Fibroblast of skin of abdomen (primary cell): ENCODE measurements around the gene CPAMD8.

Source experiments
- DNase-seq: peaks from one replicate; pipeline ENCODE4 v3.0.0-alpha.2; 2013

CPAMD8 gene

GRCh38 chr19:16917401-16917800 lies 109.2 kb downstream of the CPAMD8 start:
- DNase-seq, result no peak

- DNase-seq, result no peak
Measured at GRCh38 chr19:16915734-16916133, 110.9 kb downstream of the CPAMD8 start.

GRCh38 chr19:16915135-16915534 lies 111.5 kb downstream of the CPAMD8 start:
- no peak for DNase-seq

DNA sequence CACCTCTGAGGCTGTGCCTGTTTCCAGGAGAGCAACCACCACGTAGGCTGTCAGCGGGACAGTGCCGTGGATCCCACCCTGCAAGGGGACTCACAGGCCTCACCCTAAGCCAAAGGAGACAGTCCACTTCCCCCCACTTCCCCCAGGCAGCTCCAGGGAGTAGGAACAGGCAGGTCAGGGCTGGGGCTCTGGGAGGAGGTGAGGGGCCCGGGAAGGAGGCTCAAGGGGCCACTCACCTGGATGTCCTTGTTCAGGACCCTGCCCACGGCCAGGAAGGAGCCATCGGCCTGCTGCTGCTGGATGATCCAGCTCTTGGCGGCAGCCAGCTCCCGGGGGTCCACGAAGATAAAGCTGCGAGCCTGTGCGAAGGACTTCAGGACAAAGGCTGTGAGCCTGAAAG lies 112.2 kb downstream of the CPAMD8 start:
- DNase-seq, result no peak

- DNase-seq, result no peak
Measured at GRCh38 chr19:16912780-16913179, 113.8 kb downstream of the CPAMD8 start.

DNA sequence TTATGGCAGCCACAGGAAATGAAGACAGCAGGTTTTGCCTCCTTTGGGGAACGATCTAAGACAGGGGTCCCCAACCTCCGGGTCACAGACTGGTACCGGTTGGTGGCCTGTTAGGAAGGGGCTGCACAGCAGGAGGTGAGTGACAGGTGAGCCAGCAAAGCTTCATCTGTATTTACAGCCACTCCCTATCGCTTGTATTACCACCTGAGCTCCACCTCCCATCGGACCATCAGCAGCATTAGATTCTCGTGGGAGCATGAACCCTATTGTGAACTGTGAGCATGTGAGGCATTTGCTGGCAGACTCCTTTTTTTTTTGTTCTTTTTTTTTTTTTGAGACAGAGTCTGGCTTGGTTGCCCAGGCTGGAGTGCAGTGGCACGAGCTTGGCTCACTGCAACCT lies 115.6 kb downstream of the CPAMD8 start:
- no peak for DNase-seq

- DNase-seq, result no peak
Measured at GRCh38 chr19:16908759-16909158, 117.9 kb downstream of the CPAMD8 start.

- no peak for DNase-seq
Measured at GRCh38 chr19:16904599-16904998, 122.0 kb downstream of the CPAMD8 start.

DNA sequence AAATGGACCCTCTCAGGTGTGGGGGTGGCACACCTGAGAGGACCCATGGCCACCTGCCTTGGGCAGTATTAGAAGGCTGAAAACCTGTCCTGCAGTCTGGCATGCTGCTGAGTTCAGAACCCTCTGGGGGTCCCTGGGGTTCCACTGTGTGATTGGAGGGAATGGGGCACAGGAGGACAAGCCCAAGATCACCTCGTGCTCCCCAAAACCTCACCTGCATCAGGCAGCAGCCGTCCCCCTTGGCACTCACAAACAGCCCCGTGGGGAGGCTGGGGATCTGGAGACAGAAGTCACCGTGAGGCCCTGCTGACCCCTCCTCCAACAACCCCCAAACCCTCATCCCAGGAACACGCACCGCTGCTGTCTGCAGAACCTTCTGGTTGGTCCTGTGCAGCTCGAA lies 123.3 kb downstream of the CPAMD8 start:
- no peak for DNase-seq

DNA sequence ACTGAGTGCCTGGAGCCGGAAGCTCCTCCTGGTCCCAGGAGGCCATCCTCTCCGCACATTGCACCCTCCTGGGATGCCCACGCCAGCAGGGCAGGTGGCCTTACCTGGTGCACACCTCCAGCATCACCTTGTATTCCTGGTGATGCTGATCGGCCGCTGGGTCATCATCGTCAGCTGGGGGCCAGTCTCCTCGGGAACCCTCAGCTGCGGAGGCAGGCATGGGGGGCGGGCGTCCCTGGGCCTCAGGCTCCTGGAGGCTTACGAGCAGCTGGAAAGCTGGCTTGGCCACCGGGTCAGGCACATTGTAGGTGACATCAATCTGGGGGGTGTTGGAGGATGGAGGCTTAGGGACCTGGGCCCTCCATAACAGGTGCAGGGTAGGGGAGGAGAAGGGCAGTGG lies 124.1 kb downstream of the CPAMD8 start:
- no peak for DNase-seq

GRCh38 chr19:16901491-16902175 lies 125.0 kb downstream of the CPAMD8 start:
- no peak for DNase-seq

- DNase-seq, result no peak
Measured at GRCh38 chr19:16899566-16900075, 127.0 kb downstream of the CPAMD8 start.

- no peak for DNase-seq
Measured at GRCh38 chr19:16898361-16899015, 128.1 kb downstream of the CPAMD8 start.

GRCh38 chr19:16897856-16898161 lies 128.8 kb downstream of the CPAMD8 start:
- no peak for DNase-seq

DNA sequence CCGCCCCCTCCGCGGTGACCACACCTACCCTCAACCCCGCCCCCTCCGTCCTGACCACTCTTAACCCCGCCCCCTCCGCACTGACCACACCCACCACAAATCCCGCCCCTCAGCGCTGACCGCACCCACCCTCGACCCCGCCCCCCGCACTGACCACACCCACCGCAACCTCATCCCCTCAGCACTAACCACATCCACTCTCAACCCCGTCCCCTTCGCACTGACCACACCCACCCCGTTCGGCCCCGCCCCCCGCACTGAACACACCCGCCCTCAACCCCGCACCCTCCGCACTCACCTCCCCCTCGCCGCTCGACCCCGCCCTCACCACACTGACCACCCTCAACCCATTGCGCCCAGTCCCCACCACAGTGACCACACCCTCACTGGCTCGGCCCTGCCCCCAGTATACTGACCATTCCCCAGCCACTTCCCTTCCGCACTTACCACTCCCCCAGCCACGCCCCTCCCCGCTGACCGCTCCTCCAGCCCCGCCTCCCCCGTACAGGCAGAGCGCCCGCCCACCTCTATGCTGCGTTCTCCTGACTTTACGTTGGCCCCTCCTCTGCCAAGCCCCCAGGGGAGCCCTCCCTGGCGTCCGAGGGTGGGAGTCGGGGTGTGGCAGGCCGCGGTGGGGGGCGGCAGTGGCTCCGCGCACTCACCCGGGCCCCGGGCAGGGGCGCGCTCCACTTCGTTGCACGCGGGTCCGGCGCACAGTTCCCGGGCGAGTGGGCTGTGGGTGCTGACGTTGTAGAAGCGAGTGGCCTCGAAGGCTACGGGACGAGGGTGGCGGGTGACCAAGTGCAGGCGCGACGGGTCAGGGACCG lies 129.4 kb downstream of the CPAMD8 start:
- peak; percentile 85 for DNase-seq

- DNase-seq, result no peak
Measured at GRCh38 chr19:16896146-16897028, 130.2 kb downstream of the CPAMD8 start.

DNA sequence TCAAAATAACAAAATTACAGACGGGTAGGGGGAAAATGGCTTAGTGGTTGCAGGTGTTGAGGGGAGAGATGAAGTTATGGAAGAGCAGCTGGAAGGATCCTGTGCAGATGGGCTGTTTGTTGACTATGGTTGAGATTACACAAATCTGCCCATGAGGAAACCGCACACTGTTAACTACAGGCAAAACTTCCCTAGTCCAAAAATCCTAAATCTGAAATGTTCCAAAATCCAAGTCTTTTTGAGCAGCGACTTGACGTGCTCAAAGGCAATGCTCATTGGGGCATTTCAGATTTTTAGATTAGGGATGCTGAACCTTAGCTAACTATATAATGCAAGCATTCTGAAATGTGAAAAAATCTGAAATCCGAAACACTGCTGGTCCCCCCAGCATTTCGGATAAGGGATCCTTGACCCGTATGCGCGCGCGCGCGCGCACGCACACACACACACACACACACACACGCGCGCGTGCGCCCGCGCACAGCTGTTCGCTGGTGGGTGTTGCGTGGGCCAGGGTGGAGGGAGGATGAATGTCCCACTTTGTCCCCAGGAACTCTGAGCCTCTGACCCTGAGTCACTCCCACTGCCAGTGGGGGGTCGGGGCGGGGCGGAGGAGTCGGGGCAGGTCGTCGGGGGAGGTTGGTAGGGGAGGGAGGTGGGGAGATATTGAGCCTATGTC lies 131.0 kb downstream of the CPAMD8 start:
- no peak for DNase-seq

- DNase-seq, result no peak
Measured at GRCh38 chr19:16894080-16894479, 132.5 kb downstream of the CPAMD8 start.

DNA sequence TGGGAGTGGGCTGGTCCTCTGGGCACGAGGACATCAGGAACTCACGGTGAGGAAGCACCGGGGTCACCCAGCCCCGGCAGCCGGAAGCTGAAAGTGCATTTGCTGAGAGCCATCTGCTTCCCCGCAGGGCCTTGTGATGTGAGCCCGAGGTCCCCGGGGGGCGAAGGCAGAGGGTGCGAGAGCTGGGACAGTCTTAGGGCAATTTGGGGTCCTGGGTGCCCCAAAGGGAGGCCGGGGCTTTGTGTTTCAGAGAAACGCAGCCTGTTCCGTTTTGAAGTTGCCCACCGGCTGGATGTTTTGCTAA lies 133.0 kb downstream of the CPAMD8 start:
- no peak for DNase-seq

DNA sequence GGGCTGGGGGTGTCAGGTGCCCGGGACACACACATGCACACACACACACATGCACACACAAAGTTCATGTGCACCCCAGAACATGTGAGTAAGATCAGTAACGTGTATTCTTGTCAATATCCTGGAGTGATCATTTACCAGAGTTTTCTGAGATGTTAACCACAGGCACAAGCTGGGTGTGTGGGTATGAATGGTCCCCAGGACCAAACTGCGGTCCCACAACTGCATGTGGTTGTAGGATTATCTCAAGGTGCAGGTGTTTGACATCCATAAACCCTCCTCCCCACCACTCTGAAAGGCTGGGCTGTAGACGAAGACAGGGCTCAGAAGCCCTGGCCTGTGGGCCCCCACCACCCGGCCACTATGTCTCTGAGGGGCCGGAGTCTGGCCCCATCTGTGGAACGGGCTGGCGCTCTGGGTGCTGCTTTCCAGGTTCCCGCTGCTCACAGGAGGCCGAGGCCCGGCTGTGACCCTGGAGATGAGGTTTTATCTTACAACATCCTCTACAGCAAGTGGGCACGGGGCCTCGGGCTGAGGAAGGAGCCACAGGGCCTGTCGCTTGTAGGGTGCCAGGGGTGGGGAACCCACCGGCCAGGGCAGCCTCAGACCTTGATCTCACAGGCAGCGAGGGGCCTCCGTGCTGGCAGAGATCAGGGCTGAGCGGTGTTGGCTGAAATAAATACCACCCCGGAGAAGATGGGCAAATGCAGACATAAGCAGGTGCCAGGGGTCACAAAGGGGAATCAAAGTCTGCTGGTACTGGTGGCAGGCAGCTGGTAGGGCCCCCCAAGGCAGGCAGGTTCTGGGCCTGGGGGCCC lies 133.5 kb downstream of the CPAMD8 start:
- DNase-seq, result no peak

GRCh38 chr19:16892436-16892835 lies 134.2 kb downstream of the CPAMD8 start:
- DNase-seq, result no peak
